Esophagus squamous epithelium (tissue), 5 donors: ENCODE data around the gene TECPR2. TPM values are rescaled to one million over a fixed set of nuclear protein-coding genes. Genes with fewer than 3 reads are reported as not detected.
"Not testable (repeated sequence)": the region's sequence is repeated elsewhere in the genome, so short reads cannot be mapped to it uniquely, and the experiment has no call there.

Experiments used
- DNase-seq: peaks from one replicate; lab custom pipeline; 2025; lab: John Stamatoyannopoulos, UW
- H3K27ac ChIP-seq, 4 donors: fragments of 200-600 bp; sonication (generic); one replicate each; pipeline ENCODE4 v1.5.1; 2016 to 2019; ENCODE audit warnings: mild to moderate bottlenecking in 1 of 4
- H3K27me3 ChIP-seq, 4 donors: fragments of 200-600 bp; sonication (generic); 1 replicate in 3 of 4; 2 replicates in 1 of 4; pipeline versions ENCODE4 v1.5.1 to v1.6.0; 2017 to 2021; ENCODE audit warnings: antibody characterized with exemption in 1 of 4
- H3K36me3 ChIP-seq, 3 donors: fragments of 200-600 bp; sonication (generic); one replicate each; pipeline ENCODE4 v1.5.1; 2016 to 2019
- H3K4me1 ChIP-seq, 3 donors: fragments of 200-600 bp; sonication (generic); one replicate each; pipeline ENCODE4 v1.5.1; 2017 to 2019
- H3K4me3 ChIP-seq, 4 donors: fragments of 200-600 bp; sonication (generic); 1 replicate in 3 of 4; 2 replicates in 1 of 4; pipeline ENCODE4 v1.5.1; 2016 to 2019; ENCODE audit warnings: mild to moderate bottlenecking in 2 of 4, moderate library complexity in 1 of 4
- H3K9me3 ChIP-seq, 3 donors: fragments of 200-600 bp; sonication (generic); one replicate each; pipeline ENCODE4 v1.5.1; 2016 to 2019
- POLR2A ChIP-seq, 4 donors: fragments of 450-650 bp; IDR thresholded peaks; one replicate each; pipeline ENCODE4 v1.6.1; 2017; ENCODE audit warnings: antibody characterized with exemption in 4 of 4, mild to moderate bottlenecking in 4 of 4, moderate library complexity in 3 of 4
- WGBS, 2 donors: methylation state at CpG; one replicate each; pipeline ENCODE4 v1.1.5; 2018; 5-methylcytosine and 5-hydroxymethylcytosine counted together
- intact Hi-C: fragments of 100-400 bp; cut with DNase I; formaldehyde crosslinking; loops from one replicate; pipeline ENCODE4 v1.15.0; 2022
- total RNA-seq, 4 donors: library from RNA; depleted of rRNA; stranded (reverse); fragments of >200 nt; gene quantifications; one replicate each; pipeline ENCODE4 v1.1.0, GENCODE V29; 2016
- TF ChIP-seq, protein P1 (sequence below), 6 experiments: fragments of 450-650 bp in 4 of 6; fragments of 200-600 bp in 2 of 6; sonication (generic) in 2 of 6; IDR thresholded peaks; one replicate each; pipeline ENCODE4 v1.5.1; 2016 to 2019; ENCODE audit warnings: antibody characterized with exemption in 6 of 6, mild to moderate bottlenecking in 4 of 6, moderate library complexity in 4 of 6
- donor health status: DM: yes; HTN: yes; CAD: no.

Gene TECPR2
- total RNA-seq, 4 donors from 2014 or later: 5.4 to 18.1 (median 12.9) TPM

DNA sequence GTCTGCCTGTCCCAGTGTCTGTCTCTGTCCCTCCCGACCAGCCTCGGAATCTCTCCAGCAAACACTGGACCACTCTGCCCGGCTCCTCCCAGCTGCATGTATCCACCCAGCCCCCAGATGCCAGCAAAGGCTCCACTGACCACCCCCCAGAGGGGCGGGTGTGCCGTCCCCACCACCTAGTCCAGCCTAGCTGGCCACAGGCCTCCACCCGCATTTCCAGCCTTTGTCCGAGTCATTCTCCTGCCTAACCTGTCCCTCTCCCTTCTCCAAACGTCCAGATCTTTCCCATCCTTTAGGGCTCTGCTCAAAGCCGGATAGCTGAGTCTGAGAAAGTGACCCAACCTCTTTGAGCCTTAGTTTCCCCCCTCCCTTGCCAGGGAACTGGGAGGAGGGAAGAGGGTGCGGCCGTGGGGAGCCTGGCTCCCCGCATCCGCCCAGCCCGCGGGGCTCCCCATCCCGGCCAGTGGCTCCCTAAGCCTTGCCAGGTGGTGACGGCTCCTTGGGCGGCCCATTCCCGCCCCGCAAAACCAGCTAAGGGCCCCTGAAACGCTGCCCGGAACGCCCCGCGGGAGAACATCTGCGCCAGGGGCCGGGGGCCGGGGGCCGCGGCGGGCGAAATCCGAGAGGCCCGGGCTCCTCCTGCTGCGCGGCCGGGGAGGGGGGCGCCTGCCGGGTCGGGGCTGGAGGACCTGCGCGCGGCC, 181.5 kb downstream of the TECPR2 start:
- Histone ChIP-seq H3K27me3 (peaks cover 0 to 45% (median 3%) of the 10 kb centered on the region in 4 donors), H3K4me1 (peaks cover 16 to 42% (median 29%) of the 10 kb centered on the region in 3 donors), H3K4me3 (peak overlapping the region; percentile 12 to 51 (median 27)), H3K27ac (peak overlapping the region; percentile 73 to 82 (median 76)), H3K36me3 (no peaks in the 10 kb centered on the region), H3K9me3 (no peaks in the 10 kb centered on the region)
- no peak for DNase-seq
- intact Hi-C loops: no loop called here
- no peak for TF ChIP-seq POLR2A (IDR thresholded peaks at IDR 0.05)
- TF ChIP-seq, protein P1, sequence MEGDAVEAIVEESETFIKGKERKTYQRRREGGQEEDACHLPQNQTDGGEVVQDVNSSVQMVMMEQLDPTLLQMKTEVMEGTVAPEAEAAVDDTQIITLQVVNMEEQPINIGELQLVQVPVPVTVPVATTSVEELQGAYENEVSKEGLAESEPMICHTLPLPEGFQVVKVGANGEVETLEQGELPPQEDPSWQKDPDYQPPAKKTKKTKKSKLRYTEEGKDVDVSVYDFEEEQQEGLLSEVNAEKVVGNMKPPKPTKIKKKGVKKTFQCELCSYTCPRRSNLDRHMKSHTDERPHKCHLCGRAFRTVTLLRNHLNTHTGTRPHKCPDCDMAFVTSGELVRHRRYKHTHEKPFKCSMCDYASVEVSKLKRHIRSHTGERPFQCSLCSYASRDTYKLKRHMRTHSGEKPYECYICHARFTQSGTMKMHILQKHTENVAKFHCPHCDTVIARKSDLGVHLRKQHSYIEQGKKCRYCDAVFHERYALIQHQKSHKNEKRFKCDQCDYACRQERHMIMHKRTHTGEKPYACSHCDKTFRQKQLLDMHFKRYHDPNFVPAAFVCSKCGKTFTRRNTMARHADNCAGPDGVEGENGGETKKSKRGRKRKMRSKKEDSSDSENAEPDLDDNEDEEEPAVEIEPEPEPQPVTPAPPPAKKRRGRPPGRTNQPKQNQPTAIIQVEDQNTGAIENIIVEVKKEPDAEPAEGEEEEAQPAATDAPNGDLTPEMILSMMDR (IDR thresholded peaks at IDR 0.05): no peak
- 58 to 72% methylated on average over 6 to 7 of the region's 43 CpGs for WGBS, 2 donors

DNA sequence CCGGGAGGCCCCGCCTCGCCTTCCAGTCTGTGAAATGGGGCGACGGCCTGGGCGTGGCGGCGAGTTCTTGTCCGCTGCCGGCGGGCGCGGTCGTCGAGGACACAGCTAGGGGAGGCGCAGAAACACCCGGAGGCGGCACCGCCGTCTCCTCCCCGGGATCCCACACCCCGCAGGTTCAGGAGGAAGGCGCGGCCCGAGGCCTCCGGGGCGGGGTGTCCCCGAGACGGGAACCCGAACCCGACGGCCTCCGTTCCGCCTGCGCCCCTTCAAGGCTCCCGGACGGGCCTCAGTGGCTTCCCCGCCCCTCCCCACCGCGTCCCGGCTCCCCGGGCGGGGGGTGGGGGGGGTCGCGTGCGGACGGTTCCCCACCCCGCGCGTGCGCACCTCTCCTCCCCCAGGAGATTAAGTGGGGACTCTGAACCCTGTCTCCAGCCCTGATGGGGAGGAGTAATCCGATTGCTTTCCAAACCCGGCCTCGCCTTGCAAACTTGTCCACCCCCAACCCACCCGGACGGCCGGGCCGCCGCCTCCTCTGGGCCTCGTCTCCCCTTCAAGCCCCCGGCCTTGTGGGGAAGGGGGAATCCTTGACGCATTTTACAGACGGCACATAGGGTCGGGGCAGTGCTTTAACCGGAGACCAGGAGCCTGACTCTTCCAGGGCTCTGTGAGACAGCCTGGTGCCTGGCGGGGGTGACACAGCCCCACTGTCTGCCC, 182.2 kb downstream of the TECPR2 start:
- WGBS, 2 donors: 8% methylated on average over 11 of the region's 66 CpGs; no CpG with 5 or more reads in 1 of the 2 donors
- TF ChIP-seq POLR2A (IDR thresholded peaks at IDR 0.05): no peak
- TF ChIP-seq, protein P1 (IDR thresholded peaks at IDR 0.05): no peak
- intact Hi-C loops: no loop called here
- no peaks in the 10 kb centered on the region for H3K9me3 ChIP-seq
- H3K36me3 ChIP-seq: no peaks in the 10 kb centered on the region
- H3K27me3 ChIP-seq: peaks cover 0 to 45% (median 3%) of the 10 kb centered on the region in 4 donors
- peak overlapping the region; percentile 12 to 51 (median 27) for H3K4me3 ChIP-seq
- H3K27ac ChIP-seq: peak overlapping the region; percentile 73 to 82 (median 76)
- DNase-seq: no peak
- H3K4me1 ChIP-seq: peaks cover 16 to 40% (median 28%) of the 10 kb centered on the region in 3 donors

DNA sequence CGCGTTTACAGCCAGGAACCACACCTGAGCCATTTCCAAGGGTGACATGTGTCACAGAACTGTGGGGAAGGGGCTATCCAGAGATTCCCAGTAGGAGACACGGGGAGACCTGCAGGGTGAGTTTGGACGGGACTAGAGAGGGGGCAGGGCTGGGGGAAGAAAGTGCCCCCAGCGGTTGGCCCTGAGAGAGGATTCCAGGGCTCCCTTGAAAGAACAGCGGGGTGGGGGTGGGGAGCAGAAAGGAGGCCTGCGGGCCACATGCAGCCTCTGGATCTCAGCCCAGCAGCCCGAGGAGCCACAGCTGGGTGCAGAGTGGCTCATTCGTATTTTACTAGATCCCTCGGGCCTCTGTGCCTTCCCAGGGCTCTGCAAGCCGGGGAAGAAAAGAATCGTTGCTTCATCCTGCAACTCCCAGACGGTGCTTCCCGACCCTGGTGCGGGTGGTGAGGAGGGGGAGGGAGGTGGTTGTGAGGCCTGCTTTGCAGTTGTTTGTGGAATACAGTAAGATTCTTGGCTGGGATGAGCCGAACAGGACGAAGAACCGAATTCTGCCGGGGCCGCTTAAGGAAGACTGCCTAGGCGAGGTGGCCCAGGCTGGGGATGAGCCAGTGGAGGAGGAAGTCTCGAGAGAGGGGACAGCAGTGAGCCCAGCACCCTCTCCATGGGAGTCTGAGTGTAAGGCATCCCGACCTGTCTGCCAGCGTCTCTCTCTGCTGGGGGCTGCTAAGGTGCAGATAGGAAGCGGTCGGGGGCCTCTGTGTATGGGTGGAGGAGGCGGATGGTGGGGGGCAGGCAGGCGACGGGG, 182.9 kb downstream of the TECPR2 start:
- no peak for DNase-seq
- Histone ChIP-seq H3K9me3 (no peaks in the 10 kb centered on the region), H3K36me3 (no peaks in the 10 kb centered on the region), H3K27me3 (peaks cover 0 to 45% (median 3%) of the 10 kb centered on the region in 4 donors), H3K4me3 (peak overlapping the region in 2 of 4 donors; percentile 15 to 51), H3K4me1 (peaks cover 16 to 33% (median 23%) of the 10 kb centered on the region in 3 donors), H3K27ac (peak overlapping the region; percentile 73 to 82 (median 76))
- intact Hi-C loops: no loop called here
- TF ChIP-seq, protein P1 (IDR thresholded peaks at IDR 0.05): peak in 1 of 6 experiments; percentile 14
- no peak for TF ChIP-seq POLR2A (IDR thresholded peaks at IDR 0.05)
- WGBS, 2 donors: 44 to 58% methylated on average over 13 to 14 of the region's 29 CpGs

DNA sequence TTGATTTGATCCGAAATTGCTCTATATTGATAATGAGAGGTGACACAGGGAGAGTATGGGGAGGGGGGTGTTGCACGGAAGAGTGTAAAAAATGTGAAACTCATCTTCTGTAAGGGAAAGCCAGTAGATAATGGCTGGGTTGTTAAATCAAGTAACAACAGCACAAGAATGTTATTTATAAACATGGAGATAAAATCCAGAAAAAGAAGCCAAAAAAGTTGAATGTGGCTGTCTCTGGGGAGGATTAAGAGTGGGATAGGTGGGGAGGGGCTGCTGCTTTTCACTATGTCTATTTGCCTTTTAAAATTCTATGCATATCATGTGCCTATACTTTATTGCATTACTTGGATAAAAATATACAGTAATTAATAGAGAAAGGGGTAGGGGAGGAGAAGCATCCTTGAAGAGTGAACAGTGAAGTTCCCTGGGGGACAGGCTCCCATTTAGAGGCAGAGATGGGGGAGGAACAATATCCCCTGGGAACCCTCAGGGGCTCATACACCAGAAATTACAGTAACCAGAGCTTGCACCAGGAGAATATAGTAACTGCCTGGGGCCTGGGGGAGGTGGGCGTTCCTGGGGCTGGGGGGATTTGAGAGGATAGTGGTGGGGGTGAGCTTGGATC, 186.0 kb downstream of the TECPR2 start:
- DNase-seq: no peak
- WGBS, 2 donors: 52 to 56% methylated on average over 2 of the region's 3 CpGs
- no peak overlapping the region for H3K27ac ChIP-seq
- intact Hi-C loops: no loop called here
- H3K4me1 ChIP-seq: peaks cover 26 to 49% (median 33%) of the 10 kb centered on the region in 3 donors
- H3K36me3 ChIP-seq: no peaks in the 10 kb centered on the region
- H3K27me3 ChIP-seq: peaks cover 0 to 34% (median 3%) of the 10 kb centered on the region in 4 donors
- TF ChIP-seq POLR2A (IDR thresholded peaks at IDR 0.05): no peak
- TF ChIP-seq, protein P1 (IDR thresholded peaks at IDR 0.05): no peak
- no peak overlapping the region for H3K4me3 ChIP-seq
- H3K9me3 ChIP-seq: no peaks in the 10 kb centered on the region

DNA sequence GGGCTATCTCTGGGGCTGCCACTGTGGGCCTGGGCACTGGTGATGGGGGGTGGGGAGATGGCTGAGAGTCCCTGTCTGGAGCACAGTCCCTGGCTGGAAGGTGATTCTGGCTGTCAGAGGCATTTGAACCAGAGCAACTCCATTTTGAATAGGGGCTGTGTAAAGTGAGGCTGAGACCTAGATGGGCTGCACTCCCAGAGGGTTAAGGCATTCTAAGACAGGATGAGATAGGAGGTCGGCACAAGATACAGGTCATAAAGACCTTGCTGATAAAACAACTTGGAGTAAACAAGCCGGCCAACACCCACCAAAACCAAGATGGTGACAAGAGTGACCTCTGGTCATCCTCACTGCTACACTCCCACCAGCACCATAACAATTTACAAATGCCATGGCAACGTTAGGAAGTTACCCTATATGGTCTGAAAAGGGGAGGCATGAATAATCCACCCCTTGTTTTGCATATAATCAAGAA, 188.2 kb downstream of the TECPR2 start:
- H3K9me3 ChIP-seq, intact Hi-C loops, H3K4me3 ChIP-seq, DNase-seq, H3K36me3 ChIP-seq: not testable (repeated sequence)
- peaks cover 11 to 49% (median 23%) of the 10 kb centered on the region in 3 donors for H3K4me1 ChIP-seq
- peak overlapping the region in 2 of 4 donors; percentile 83 to 96 for H3K27ac ChIP-seq
- peaks cover 0 to 12% (median 0%) of the 10 kb centered on the region in 4 donors for H3K27me3 ChIP-seq
- 71 to 85% methylated on average over 3 of the region's 3 CpGs for WGBS, 2 donors
